GM12891 (cell line): ENCODE results near the gene SAMD5.

Experiments used
- SPI1 ChIP-seq: IDR thresholded peaks from 2 replicates; pipeline ENCODE4 v1.6.1; 2011; ENCODE audit warnings: low read depth, low read length, control low read depth
- TAF1 ChIP-seq: IDR thresholded peaks from 2 replicates; pipeline ENCODE4 v1.6.1; 2011; ENCODE audit warnings: low read depth, low read length, control low read depth

DNA sequence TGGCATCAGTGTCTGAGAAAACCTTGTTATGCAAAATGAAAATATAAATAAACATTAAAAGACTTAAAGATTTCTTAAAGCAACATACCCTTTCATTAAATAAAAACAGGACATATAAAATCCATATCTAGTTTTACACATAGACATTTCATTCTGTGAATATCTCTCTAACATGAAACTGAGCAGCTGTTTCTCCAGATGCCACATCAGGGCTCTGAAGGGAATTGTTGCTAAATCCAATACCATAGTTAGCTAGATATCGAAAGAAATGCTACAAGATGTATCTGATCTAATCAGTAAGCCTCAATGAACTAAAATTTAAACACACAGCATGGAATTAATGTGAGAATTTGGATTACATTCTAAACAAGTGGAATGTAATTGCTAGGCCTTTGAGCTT is 74.5 kb downstream of the SAMD5 start:
- TF ChIP-seq SPI1 (no peak), TAF1 (no peak)
